Measurements from ENCODE around the gene GLIS1. TPM values are rescaled to one million over a fixed set of nuclear protein-coding genes. Genes with fewer than 3 reads are reported as not detected.

Gene GLIS1
- total and polyA plus RNA-seq, 2 experiments from 2014 or later, result 0.26 to 0.31 TPM

DNA sequence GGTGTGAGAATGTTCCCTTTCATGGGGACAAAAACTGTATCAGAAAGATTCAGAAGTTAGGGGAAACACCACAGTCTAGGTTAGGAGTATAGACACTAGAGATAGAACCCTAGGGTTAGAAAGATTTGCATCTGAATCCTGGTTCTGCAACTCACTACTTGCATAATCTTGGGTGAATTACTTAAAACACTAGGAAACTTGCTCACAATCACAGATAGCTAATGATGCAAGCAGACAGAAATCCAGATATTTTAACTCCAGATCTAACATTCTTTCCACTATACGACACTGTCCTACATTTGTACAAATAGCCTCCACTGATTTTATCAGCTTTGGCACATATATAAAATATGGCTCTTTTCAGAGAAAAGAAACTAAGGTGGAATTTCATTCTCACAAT, 30.8 kb upstream of the GLIS1 start:
- peaks cover 34% of the 10 kb centered on the region for H3K36me3 Mint-ChIP-seq (ENCODE audit: low read depth)
- no peak overlapping the region for H3K27ac ChIP-seq (ENCODE audit: low read depth)
- H3K9me3 Mint-ChIP-seq, result no peaks in the 10 kb centered on the region
- no peaks in the 10 kb centered on the region for H3K4me1 ChIP-seq (ENCODE audit: insufficient read depth)
- no peaks in the 10 kb centered on the region for H3K79me2 ChIP-seq (replicated peaks; ENCODE audit: insufficient read depth)
- no peak overlapping the region for H3K4me3 Mint-ChIP-seq
- ATAC-seq (no peak), DNase-seq (ENCODE audit: low spot score) (no peak)
- H3K36me3 ChIP-seq (ENCODE audit: insufficient read depth), result peaks cover 27% of the 10 kb centered on the region
- H3K27ac Mint-ChIP-seq, result no peak overlapping the region
- H3K4me3 ChIP-seq, result no peak overlapping the region
- no peaks in the 10 kb centered on the region for H3K27me3 ChIP-seq (ENCODE audit: insufficient read depth)
- H2AFZ ChIP-seq, result no peak overlapping the region
- H4K20me1 ChIP-seq (replicated peaks; ENCODE audit: insufficient read depth), result no peaks in the 10 kb centered on the region
- no peaks in the 10 kb centered on the region for H3K4me1 Mint-ChIP-seq
- H3K27me3 Mint-ChIP-seq (ENCODE audit: insufficient read depth, low read depth, poor library complexity), result peaks cover 3% of the 10 kb centered on the region
- no peak overlapping the region for H3K4me2 ChIP-seq
- H3F3A ChIP-seq (replicated peaks; ENCODE audit: low read depth), result no peaks in the 10 kb centered on the region
- H3K9me2 ChIP-seq (ENCODE audit: insufficient read depth), result no peaks in the 10 kb centered on the region
- no peak for TF ChIP-seq ETS1 (IDR thresholded peaks at IDR 0.05)
- TF ChIP-seq REST (IDR thresholded peaks at IDR 0.05; ENCODE audit: unreplicated experiment), result no peak
- TF ChIP-seq ZNF114 (CRISPR knock-in tag; IDR thresholded peaks at IDR 0.05), result no peak
- TF ChIP-seq STAT1 (IDR thresholded peaks at IDR 0.05; ENCODE audit: unreplicated experiment), result no peak
- no peak for TF ChIP-seq EZH2 (IDR thresholded peaks at IDR 0.05; ENCODE audit: low read depth, unreplicated experiment)
- no peak for TF ChIP-seq EZH2phosphoT487 (IDR thresholded peaks at IDR 0.05; ENCODE audit: unreplicated experiment)
- TF ChIP-seq CREB1 (CRISPR knock-in tag; IDR thresholded peaks at IDR 0.05; ENCODE audit: low read depth), result no peak
- TF ChIP-seq, protein P1, sequence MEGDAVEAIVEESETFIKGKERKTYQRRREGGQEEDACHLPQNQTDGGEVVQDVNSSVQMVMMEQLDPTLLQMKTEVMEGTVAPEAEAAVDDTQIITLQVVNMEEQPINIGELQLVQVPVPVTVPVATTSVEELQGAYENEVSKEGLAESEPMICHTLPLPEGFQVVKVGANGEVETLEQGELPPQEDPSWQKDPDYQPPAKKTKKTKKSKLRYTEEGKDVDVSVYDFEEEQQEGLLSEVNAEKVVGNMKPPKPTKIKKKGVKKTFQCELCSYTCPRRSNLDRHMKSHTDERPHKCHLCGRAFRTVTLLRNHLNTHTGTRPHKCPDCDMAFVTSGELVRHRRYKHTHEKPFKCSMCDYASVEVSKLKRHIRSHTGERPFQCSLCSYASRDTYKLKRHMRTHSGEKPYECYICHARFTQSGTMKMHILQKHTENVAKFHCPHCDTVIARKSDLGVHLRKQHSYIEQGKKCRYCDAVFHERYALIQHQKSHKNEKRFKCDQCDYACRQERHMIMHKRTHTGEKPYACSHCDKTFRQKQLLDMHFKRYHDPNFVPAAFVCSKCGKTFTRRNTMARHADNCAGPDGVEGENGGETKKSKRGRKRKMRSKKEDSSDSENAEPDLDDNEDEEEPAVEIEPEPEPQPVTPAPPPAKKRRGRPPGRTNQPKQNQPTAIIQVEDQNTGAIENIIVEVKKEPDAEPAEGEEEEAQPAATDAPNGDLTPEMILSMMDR (conservative IDR thresholded peaks at IDR 0.05; ENCODE audit: low read depth in 2 of 2), result no peak
- no peak for TF ChIP-seq JUNB (IDR thresholded peaks at IDR 0.05; ENCODE audit: unreplicated experiment)
- TF ChIP-seq ZNF331 (CRISPR knock-in tag; IDR thresholded peaks at IDR 0.05; ENCODE audit: low read depth), result no peak

DNA sequence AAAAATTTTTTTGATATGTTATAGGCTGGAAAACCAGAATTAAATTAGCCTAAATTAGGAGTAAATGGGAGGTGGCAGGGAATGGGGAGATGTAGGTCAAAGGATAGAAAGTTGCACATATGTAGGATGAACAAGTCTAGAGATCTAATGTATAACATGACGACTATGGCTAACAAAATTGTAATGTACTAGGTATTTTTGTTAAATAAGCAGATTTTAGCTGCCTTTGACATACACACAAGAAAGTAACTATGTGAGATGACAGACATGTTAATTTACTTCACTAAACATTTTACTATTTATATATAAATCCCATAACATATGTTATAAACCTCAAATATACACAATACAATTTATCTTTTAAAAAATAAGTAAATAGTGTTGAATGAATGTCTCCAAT, 30.2 kb upstream of the GLIS1 start:
- no peak for ATAC-seq
- H2AFZ ChIP-seq, result no peak overlapping the region
- Mint-ChIP-seq H3K27ac (no peak overlapping the region), H3K9me3 (no peaks in the 10 kb centered on the region), H3K4me1 (no peaks in the 10 kb centered on the region), H3K4me3 (no peak overlapping the region), H3K27me3 (ENCODE audit: insufficient read depth, low read depth, poor library complexity) (peaks cover 4% of the 10 kb centered on the region), H3K36me3 (ENCODE audit: low read depth) (peaks cover 34% of the 10 kb centered on the region)
- no peaks in the 10 kb centered on the region for H3K27me3 ChIP-seq (ENCODE audit: insufficient read depth)
- H4K20me1 ChIP-seq (replicated peaks; ENCODE audit: insufficient read depth), result no peaks in the 10 kb centered on the region
- H3K4me2 ChIP-seq, result no peak overlapping the region
- no peaks in the 10 kb centered on the region for H3K4me1 ChIP-seq (ENCODE audit: insufficient read depth)
- H3F3A ChIP-seq (replicated peaks; ENCODE audit: low read depth), result no peaks in the 10 kb centered on the region
- no peak overlapping the region for H3K4me3 ChIP-seq
- H3K79me2 ChIP-seq (replicated peaks; ENCODE audit: insufficient read depth), result no peaks in the 10 kb centered on the region
- no peaks in the 10 kb centered on the region for H3K9me2 ChIP-seq (ENCODE audit: insufficient read depth)
- no peak overlapping the region for H3K27ac ChIP-seq (ENCODE audit: low read depth)
- no peak for DNase-seq (ENCODE audit: low spot score)
- peaks cover 27% of the 10 kb centered on the region for H3K36me3 ChIP-seq (ENCODE audit: insufficient read depth)
- TF ChIP-seq NANOG (IDR thresholded peaks at IDR 0.05; ENCODE audit: borderline replicate concordance) (no peak), JUNB (IDR thresholded peaks at IDR 0.05; ENCODE audit: unreplicated experiment) (no peak), ZNF331 (CRISPR knock-in tag; IDR thresholded peaks at IDR 0.05; ENCODE audit: low read depth) (no peak), EZH2phosphoT487 (IDR thresholded peaks at IDR 0.05; ENCODE audit: unreplicated experiment) (no peak), ZNF114 (CRISPR knock-in tag; IDR thresholded peaks at IDR 0.05) (no peak)

All from GM23338 (cell line).